HG02973 (cell line): ENCODE measurements around the gene ARHGEF28.

Experiments
- ATAC-seq: cut with Tn5 transposase; IDR thresholded peaks from one replicate; pipeline ENCODE4 v1.9.1; 2021; ENCODE audit warnings: moderate library complexity; ENCODE audit not compliant: unreplicated experiment

Gene ARHGEF28

GRCh38 chr5:73921741-73922140 is 295.7 kb downstream of the ARHGEF28 start:
- no peak for ATAC-seq

- no peak for ATAC-seq
These were observed 296.2 kb downstream of the ARHGEF28 start for GRCh38 chr5:73922224-73922623.

GRCh38 chr5:73922875-73923557 is 297.0 kb downstream of the ARHGEF28 start:
- ATAC-seq: no peak

DNA sequence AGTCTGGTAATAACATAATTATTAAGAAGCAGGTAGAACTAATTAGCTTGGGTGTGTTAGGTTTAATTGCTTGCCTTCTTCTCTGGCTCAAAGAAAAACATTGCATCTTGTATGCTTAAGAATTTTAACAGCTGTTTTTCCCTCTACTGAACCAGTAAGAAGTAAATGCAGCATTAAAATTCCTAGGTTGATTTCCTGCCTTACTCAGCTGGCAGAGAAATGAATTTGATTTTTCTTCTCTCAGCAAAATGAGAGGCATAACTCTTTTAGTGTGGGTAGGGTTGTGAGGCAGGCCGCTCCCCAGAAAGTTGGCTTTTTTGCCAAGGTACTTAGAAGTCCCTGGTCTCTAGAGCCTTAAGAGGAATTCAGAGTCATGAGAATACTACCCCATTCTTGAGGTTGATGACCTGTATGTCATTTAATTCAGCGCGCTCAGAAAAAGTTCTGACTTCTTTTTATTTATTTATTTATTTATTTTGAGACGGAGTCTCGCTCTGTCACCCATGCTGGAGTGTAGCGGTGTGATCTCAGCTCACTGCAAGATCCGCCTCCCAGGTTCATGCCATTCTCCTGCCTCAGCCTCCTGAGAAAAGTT is 302.6 kb downstream of the ARHGEF28 start:
- no peak for ATAC-seq

DNA sequence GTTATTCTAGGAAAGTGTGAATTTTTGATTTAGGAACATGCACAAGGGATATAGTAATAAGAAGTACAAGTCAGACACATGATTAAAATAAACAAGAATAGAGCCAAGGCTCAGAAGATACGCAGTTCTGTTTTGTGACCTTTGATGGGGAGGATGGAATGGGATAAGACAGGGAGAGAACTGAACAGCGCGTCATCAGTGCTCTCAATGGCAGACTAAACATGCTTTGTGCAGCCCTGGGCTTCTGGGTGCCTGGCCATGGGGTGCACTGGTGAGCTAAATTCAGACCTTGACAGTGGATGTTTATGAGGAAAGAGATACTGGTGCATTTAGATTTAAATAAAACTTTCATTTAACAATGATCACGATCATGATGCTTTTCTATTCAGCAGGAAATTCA is 309.7 kb downstream of the ARHGEF28 start:
- ATAC-seq: no peak

GRCh38 chr5:73938280-73938937 is 312.4 kb downstream of the ARHGEF28 start:
- no peak for ATAC-seq

GRCh38 chr5:73938938-73939320 is 312.9 kb downstream of the ARHGEF28 start:
- ATAC-seq: no peak

GRCh38 chr5:73939557-73939956 is 313.6 kb downstream of the ARHGEF28 start:
- no peak for ATAC-seq

GRCh38 chr5:73940026-73940425 is 314.0 kb downstream of the ARHGEF28 start:
- ATAC-seq: no peak

- ATAC-seq: no peak
These were observed 314.8 kb downstream of the ARHGEF28 start for GRCh38 chr5:73940801-73941200.

GRCh38 chr5:73942783-73943182 is 316.8 kb downstream of the ARHGEF28 start:
- ATAC-seq: no peak

- ATAC-seq: no peak
These were observed 317.4 kb downstream of the ARHGEF28 start for GRCh38 chr5:73943397-73943796.

DNA sequence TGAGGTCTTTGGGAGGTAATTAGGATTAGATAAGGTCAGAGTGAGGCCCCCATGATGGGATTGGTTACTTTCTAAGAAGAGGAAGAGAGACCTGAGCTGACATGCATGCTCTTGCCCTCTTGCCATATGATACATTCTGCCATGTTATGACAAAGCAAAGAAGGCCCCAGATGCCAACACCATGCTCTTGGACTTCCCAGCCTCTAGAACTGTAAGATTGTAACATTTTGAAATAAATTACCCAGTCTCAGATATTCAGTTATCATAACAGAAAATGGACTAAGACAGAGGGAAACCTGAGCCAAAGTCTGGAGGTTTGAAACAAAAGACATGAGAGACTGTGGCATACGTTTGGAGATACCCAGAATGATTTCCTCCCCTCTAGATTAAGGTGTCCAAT is 318.6 kb downstream of the ARHGEF28 start:
- ATAC-seq: no peak

- no peak for ATAC-seq
These were observed 319.5 kb downstream of the ARHGEF28 start for GRCh38 chr5:73945505-73945904.

DNA sequence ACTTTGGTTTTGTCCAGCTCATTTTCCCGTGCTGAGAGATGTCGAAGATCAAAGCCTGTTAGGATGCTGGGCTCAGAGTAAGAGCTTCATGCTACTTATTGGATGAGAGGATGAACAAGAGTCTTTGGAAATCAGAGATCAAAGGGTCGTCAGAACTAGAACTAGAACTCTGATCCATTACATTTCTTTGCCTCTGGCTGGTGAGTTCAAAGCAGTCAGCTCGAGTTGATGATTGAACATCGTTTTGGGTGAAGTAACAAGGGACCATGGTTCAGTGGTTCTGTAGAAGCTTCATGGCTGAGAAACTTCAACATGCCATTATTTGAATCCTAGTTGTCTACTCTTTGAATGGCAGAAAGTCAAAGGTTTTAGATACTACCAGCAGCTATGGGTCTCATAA is 320.3 kb downstream of the ARHGEF28 start:
- no peak for ATAC-seq

GRCh38 chr5:73946919-73947602 is 321.1 kb downstream of the ARHGEF28 start:
- ATAC-seq: no peak

DNA sequence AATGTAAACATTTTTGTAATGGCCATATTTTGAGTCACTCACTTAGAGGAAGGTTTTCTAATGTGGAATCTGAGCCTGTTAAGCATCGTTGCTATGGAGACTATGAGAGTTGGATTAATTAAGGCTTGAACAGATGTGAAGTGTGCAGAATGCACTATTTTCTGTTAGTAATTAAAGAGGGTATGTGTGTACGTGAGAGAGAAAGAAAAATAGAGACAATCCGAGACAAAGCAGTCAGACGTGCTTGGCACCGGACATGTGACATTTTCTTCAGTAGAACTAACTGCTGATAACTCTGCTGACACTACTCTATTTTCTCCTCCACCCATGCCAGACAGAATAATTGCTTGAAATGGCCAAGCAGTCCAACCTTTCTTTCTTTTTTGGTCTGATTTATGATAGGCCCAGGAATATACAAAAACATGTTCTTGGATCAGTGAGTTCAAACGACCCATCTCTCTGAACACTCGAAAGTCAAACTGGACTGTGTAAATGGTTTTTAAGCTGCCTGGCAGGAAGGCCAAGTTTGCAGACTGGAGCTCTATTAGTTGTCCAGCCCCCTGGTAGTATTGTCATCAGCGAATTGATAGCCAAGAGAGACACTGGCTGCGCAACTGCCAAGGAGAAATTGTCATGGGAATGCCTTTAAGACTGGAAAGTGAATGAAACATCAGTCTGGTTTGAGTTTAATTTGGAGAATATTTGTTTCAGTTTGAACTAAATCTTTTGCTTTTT is 322.1 kb downstream of the ARHGEF28 start:
- ATAC-seq: no peak

- ATAC-seq: no peak
These were observed 322.7 kb downstream of the ARHGEF28 start for GRCh38 chr5:73948720-73949119.

DNA sequence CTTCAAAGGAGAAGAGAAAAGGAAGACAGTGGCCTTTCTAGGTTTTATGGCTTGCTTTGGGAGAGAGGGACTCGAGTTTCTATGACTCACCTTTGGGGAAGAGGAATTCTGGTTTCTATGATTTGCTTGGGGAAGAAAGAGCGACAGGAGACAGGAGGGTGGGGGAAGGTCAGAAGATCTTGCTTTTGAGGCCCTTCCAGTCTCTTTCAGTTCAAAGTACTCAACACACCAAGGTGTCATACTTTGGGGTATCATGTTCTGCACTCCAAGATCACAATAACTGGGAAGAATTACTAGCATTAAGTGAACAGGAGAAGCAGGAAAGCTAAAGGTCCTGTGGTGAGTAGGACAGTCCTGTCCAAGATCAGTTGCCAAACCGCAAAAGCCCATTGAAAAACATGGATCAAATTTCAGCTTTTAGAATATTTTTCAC is 324.5 kb downstream of the ARHGEF28 start:
- no peak for ATAC-seq

GRCh38 chr5:73950912-73951430 is 325.0 kb downstream of the ARHGEF28 start:
- ATAC-seq: no peak

- no peak for ATAC-seq
These were observed 326.9 kb downstream of the ARHGEF28 start for GRCh38 chr5:73952872-73953271.
